Panc1 (cell line): ENCODE measurements around the gene GSG1L. TPM values are rescaled to one million over a fixed set of nuclear protein-coding genes. Genes with fewer than 3 reads are reported as not detected.

Source experiments
- ATAC-seq: fragments of 200-7000 bp; cut with Tn5 transposase; 2 replicates; pipeline ENCODE4 v1.9.1; 2020; ENCODE audit warnings: mild to moderate bottlenecking, moderate library complexity
- BruUV-seq: library from RNA; stranded (reverse); fragments of 400-500 nt; replicated peaks from 2 replicates; lab custom pipeline; 2021; lab: Mats Ljungman, UMichigan
- CTCF ChIA-PET: fragments of 300-600 bp; sonication (Branson Sonifier 250); formaldehyde crosslinking; loops from one replicate; lab custom pipeline; 2022; ENCODE audit warnings: antibody characterized with exemption; lab: Charles Lee
- POLR2A ChIA-PET: fragments of 300-600 bp; sonication (Branson Sonifier 250); formaldehyde crosslinking; loops from one replicate; lab custom pipeline; 2022; ENCODE audit warnings: antibody characterized with exemption; lab: Charles Lee
- DNase-seq: peaks from one replicate; pipeline ENCODE4 v3.0.0-alpha.2; 2010; ENCODE audit warnings: low read depth, low spot score
- H3K27ac ChIP-seq: 2 replicates; pipeline ENCODE4 v1.5.1; 2011; ENCODE audit warnings: mild to moderate bottlenecking, low read length, inconsistent platforms
- H3K27me3 ChIP-seq: fragments of 200-500 bp; sonication (Bioruptor generic); 2 replicates; pipeline ENCODE4 v1.6.0; 2014; ENCODE audit warnings: low read length, inconsistent platforms; ENCODE audit not compliant: control insufficient read depth, insufficient read depth
- H3K36me3 ChIP-seq: fragments of 200-500 bp; sonication (Bioruptor generic); 2 replicates; pipeline ENCODE4 v1.5.1; 2014; ENCODE audit warnings: inconsistent platforms, mild to moderate bottlenecking, low read length, moderate library complexity; ENCODE audit not compliant: control insufficient read depth, insufficient read depth
- H3K4me1 ChIP-seq: 2 replicates; pipeline ENCODE4 v1.5.1; 2011; ENCODE audit warnings: inconsistent platforms, mild to moderate bottlenecking, low read length, moderate library complexity; ENCODE audit not compliant: control insufficient read depth, insufficient read depth
- H3K4me3 ChIP-seq, 2 experiments: 2 replicates each; pipeline ENCODE4 v1.5.1; 2011 to 2012; ENCODE audit warnings: low read depth in 2 of 2, low read length in 2 of 2, mild to moderate bottlenecking in 2 of 2, inconsistent platforms in 1 of 2, moderate library complexity in 1 of 2
- H3K9me3 ChIP-seq: fragments of 200-500 bp; sonication (Bioruptor generic); 2 replicates; pipeline ENCODE4 v1.5.1; 2014; ENCODE audit warnings: low read depth, mild to moderate bottlenecking, inconsistent platforms, low read length, moderate library complexity; ENCODE audit not compliant: control insufficient read depth, insufficient read depth
- POLR2AphosphoS5 ChIP-seq: IDR thresholded peaks from 2 replicates; pipeline ENCODE4 v1.6.1; 2012; ENCODE audit warnings: mild to moderate bottlenecking, low read depth, low read length, moderate library complexity
- REST ChIP-seq, 2 experiments: IDR thresholded peaks; 2 replicates each; pipeline ENCODE4 v1.6.1; 2011 to 2012; ENCODE audit warnings: low read depth in 2 of 2, control low read depth in 1 of 2, low read length in 1 of 2, mild to moderate bottlenecking in 1 of 2, moderate library complexity in 1 of 2; ENCODE audit not compliant: insufficient read depth in 1 of 2
- SIN3A ChIP-seq: IDR thresholded peaks from 2 replicates; pipeline ENCODE4 v1.6.1; 2012; ENCODE audit warnings: low read depth, mild to moderate bottlenecking, low read length, moderate library complexity, borderline replicate concordance; ENCODE audit not compliant: insufficient read depth
- TCF7L2 ChIP-seq: IDR thresholded peaks from 2 replicates; pipeline ENCODE4 v1.6.1; 2011; ENCODE audit warnings: mild to moderate bottlenecking, low read depth, low read length, inconsistent platforms
- in situ Hi-C: cut with HindIII; loops from 2 replicates; pipeline ENCODE4 v1.10.0; 2016; ENCODE audit warnings: low sequenced_read_pairs, low pct_unique_long_range_greater_than_20kb
- intact Hi-C: fragments of 100-400 bp; cut with micrococcal nuclease; formaldehyde crosslinking; loops from one replicate; pipeline ENCODE4 v1.10.0; 2022; ENCODE audit not compliant: unreplicated experiment
- total RNA-seq: library from RNA; stranded (reverse); gene quantifications from one replicate; pipeline ENCODE4 v1.2.1, GENCODE V29; 2021; ENCODE audit not compliant: unreplicated experiment
- TF ChIP-seq, protein P1 (sequence below): fragments of 450-650 bp; IDR thresholded peaks from 2 replicates; pipeline ENCODE4 v1.5.1; 2017; ENCODE audit warnings: mild to moderate bottlenecking

GSG1L gene
- total RNA-seq, 1 experiment from 2014 or later = 0.08 TPM

GRCh38 chr16:27851586-27851985 lies 211.9 kb downstream of the GSG1L start:
- H3K9me3 ChIP-seq = no peaks in the 10 kb centered on the region
- no peaks in the 10 kb centered on the region for H3K36me3 ChIP-seq
- no peak for DNase-seq
- in situ Hi-C loops = no loop called here
- BruUV-seq = no TSS peak
- 0 out of 2 replicates have a peak, but pooled peaks cover 4% of the 10 kb centered on the region for H3K27me3 ChIP-seq
- H3K27ac ChIP-seq = no peak overlapping the region
- POLR2A ChIA-PET = no interaction called here
- H3K4me3 ChIP-seq = no peak overlapping the region
- TF ChIP-seq, protein P1, sequence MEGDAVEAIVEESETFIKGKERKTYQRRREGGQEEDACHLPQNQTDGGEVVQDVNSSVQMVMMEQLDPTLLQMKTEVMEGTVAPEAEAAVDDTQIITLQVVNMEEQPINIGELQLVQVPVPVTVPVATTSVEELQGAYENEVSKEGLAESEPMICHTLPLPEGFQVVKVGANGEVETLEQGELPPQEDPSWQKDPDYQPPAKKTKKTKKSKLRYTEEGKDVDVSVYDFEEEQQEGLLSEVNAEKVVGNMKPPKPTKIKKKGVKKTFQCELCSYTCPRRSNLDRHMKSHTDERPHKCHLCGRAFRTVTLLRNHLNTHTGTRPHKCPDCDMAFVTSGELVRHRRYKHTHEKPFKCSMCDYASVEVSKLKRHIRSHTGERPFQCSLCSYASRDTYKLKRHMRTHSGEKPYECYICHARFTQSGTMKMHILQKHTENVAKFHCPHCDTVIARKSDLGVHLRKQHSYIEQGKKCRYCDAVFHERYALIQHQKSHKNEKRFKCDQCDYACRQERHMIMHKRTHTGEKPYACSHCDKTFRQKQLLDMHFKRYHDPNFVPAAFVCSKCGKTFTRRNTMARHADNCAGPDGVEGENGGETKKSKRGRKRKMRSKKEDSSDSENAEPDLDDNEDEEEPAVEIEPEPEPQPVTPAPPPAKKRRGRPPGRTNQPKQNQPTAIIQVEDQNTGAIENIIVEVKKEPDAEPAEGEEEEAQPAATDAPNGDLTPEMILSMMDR = no peak
- TF ChIP-seq REST (IDR thresholded peaks at IDR 0.05; ENCODE audit: insufficient read depth in 1 of 2, low read depth in 2 of 2, low read length in 1 of 2) = no peak
- TF ChIP-seq TCF7L2 = no peak
- no peak for TF ChIP-seq SIN3A
- no peak for TF ChIP-seq POLR2AphosphoS5
- CTCF ChIA-PET = no interaction called here
- intact Hi-C loops = no loop called here
- no peak for ATAC-seq
- H3K4me1 ChIP-seq = no peaks in the 10 kb centered on the region

- CTCF ChIA-PET = no interaction called here
- intact Hi-C loops = no loop called here
- Histone ChIP-seq H3K27ac (no peak overlapping the region), H3K36me3 (no peaks in the 10 kb centered on the region), H3K4me1 (no peaks in the 10 kb centered on the region), H3K27me3 (0 out of 2 replicates have a peak, but pooled peaks cover 4% of the 10 kb centered on the region), H3K9me3 (no peaks in the 10 kb centered on the region), H3K4me3 (no peak overlapping the region)
- no TSS peak for BruUV-seq
- in situ Hi-C loops = no loop called here
- ATAC-seq (no peak), DNase-seq (no peak)
- TF ChIP-seq, protein P1 = no peak
- TF ChIP-seq TCF7L2 (no peak), REST (IDR thresholded peaks at IDR 0.05; ENCODE audit: insufficient read depth in 1 of 2, low read depth in 2 of 2, low read length in 1 of 2) (no peak), SIN3A (no peak)
- POLR2A ChIA-PET = no interaction called here
Observed at GRCh38 chr16:27849621-27850020, 213.9 kb downstream of the GSG1L start.
